HS-5 (cell line): ENCODE data around the gene OSBPL5.

ENCODE experiments used
- DNase-seq: peaks from one replicate; pipeline ENCODE4 v3.0.0-alpha.2; 2012; ENCODE audit warnings: low read depth

OSBPL5 gene

DNA sequence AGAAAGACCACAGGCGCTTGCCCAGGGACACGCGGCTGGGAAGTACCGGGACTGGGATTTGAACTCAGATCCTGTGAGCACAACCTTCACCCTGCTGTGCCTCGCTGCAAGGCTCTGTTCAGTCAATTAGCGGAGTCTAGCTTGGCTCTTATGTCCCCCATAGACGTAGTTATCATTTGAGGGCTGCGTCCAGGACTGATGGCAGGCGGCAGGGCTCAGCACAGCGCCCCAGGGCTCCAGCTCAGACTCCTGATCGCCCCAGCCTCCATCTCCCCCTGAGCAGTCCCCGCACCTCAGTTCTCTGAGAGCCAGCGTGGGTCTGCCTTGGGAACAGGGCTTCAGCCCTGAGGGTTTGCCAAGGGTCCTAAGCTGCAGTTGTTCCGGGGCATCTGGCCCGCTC lies 33.7 kb upstream of the OSBPL5 start:
- DNase-seq: no peak

DNA sequence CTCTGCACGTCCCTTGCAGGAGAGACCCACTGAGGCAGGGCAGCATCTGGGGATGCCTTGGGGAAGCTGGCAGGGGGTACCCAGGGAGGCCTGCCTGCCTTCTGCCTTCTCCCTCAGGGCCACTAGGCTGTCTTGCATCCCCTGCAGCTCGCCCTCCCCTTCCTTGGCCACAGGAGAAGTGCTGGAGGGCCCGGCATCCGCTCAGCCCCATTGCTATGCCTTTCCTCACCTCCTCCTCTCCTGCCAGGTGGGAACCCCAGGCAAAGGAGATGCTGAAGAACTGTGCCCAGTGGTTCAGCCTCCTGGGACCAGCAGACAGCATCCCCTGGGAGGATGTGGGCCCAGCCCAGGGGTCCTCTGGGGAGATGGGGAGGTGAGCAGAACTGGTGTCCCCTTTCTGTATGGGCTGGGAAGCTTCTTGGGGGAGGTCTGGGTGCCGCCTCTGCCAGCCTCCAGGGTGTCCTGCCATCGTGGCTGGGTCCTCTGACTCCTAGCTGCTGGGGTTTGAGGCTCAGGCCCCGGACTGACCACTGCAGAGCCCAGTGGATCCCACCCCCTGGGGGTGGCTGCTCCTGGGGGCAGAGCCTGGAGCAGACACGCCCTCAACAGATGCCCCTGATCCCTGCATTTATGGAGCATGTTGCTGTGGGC lies 32.9 kb upstream of the OSBPL5 start:
- no peak for DNase-seq

DNA sequence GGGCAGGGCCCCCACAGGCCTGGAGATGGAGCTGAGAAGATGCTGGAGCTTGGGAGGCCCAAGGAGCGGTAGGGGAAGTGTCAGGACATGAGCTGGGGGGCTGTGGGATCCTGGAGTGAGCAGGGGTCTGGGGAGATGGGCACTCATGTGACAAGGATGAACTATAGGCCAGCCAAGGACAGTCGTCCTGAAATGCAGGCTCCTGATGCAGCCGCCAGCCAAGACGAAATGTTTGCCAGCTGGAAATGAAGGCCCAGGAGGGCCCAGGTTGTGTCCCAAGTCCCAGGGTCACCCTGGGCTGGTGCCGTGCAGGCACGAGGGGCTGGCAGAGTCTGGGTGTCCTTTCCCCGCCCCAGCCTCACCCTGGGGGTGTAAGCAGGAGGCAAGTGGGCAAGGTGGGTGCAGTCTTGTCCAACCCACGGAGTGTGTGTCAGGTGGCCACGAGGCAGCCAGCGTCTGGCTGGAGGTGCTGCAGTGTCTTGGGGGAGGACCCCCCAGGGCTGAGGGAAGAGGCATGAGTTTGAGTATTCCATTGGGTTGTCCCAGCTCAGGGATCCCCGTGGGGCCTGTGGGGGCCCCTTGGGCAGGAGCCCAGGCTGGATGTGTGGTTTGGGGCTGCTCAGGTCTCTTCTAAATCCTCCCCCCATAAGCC lies 32.1 kb upstream of the OSBPL5 start:
- DNase-seq: no peak

DNA sequence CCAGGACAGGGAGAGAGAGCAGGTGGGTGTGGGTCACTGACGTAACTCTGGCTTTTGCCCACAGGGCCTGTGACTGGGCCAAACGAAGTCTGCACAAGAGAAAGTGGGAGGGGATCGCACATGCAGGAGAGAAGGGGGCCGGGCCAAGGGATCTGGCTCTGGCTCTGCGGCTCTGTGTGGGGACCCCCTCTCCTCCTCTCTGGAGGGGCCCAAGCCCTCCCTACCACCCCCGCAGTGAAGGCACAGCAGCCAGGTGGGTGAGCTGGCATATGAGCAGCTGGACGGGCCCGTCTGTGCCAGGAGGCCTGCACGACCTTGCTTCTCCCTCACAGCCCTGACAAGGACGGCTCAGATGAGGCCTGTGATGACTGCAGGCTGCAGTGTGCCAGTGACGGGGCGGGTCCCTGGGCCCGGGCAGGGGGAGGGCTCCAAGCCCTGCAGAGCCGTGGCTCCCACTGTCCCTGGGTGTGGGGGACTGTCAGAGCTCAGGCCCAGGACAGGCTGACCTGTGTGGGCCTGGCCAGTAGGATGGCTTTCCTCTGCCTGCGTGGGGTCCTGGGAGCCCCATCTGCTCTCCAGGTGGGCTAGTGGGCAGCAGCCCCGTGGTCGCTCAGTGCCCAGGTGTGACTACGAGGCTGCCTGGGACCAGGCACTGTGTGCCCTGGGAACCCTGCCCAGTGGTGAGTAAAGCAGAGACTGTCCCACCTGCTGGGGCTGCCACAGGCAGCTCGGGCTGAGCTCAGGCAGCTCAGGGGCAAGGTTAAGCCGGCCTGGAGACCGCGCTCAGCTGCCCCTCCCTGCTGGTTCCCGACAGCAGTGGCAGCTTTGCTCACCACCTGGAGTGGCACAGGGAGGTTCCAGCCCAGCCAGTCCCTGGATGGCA lies 31.3 kb upstream of the OSBPL5 start:
- DNase-seq: no peak

DNA sequence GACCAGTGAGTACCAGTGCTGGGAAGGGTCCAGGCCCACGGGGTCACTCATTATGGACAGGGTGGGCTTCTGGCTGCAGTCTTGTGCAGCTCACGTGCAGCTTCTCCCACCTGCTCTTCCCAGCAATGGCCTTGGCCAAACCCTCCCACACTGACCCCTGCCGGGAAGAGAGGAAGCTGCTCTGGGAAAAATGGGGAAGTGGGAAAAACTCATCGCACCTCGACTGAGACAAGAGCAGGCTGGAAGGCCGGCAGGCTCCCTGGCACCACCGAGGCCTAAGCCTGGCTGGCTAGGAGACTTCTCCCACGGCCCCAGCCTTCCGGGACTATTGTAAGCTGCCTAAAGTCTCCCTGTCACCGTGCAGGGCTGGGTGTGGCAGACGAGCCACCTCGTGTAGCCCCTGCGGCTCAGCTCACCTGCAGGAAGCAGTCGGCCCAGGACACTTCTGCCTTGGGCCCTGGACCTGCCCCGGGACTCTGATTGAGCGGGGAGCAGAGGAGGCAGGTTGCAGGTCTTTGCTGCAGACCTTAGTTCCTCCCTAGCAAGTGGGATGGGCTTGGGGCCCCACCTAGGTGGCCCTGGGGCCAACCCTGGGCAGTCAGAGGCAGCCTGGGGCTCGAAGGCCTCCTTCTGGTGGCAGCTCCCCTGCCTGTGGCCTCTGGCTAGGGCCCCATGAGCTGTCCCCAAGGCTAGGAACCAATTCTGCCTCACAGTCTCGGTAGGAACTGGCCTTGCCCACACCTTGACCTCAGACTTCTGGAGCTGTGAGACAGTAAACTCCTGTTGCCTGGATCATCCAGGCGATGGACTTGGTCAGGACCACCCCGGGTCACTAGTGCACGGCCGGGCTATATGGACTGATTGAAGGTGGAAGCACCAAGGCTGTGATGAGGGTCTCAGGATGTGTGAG lies 30.4 kb upstream of the OSBPL5 start:
- DNase-seq: no peak

DNA sequence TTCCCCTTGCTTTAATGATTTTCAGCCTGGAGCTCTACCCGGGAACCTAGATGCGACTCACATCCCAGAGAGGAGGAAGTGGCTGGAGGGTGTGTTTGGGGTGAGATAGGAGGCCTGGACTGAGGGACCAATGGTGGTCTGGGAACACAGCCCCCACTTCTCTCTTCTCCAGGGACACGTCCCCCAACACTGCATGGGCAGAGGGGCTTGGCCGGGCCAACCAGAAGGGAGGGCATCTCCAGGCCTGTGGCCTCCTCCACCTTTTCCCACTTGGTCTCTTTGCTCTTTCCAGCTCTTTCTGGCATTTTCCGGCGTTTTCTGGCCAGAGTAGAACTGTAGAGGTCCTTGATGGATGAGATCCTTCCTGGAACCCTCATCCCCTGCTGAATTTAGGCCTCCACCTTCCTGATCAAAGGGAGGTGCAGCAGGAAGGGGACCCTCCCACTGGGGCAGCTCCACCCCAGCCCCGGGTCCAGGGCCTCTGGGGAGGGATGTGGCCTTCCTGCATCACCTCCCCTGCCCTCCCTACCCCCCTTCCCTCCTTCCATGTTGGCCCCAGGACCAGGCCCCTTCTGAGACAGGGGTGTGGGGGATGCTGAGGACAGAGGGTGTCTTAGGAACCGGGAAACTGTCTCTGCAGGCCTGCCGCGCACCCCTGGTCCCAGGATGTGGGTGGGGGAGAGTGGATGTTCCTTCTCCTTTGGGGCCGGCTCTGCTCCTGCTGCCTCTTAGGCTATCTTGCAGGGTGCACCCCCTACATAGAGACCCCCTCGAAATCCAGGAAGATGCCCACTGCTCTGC lies 29.1 kb upstream of the OSBPL5 start:
- DNase-seq: no peak

DNA sequence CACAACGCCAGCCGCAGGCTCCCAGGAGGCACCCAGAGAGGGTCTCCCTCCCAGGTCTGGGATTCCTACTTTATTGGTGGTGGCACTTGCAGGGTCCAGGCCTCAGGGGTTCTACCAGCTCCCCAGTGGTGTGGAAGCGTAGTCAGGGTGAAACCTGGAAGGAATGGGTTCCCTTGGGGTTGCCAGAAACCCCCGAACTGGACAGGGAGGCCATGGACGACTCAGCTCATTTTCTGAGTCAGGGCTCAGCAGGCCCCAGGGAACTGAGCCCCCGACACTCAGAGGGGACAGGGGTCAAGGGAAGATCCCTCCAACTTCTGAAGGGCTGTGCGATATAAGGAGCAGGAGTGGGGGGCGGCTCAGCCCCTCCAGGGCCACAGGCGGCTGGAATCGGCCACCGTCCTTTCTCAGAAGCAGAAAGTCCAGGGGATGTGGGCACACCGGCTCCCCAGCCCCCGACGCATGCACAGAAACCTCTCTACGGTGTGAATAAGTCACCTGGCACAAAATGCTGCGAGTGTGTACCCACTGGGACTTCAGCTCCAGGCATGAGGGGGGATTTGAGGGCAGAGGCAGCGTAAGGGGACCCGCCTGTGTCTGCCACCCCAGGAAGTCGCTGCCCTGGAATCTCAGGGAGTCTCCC lies 28.4 kb upstream of the OSBPL5 start:
- no peak for DNase-seq

DNA sequence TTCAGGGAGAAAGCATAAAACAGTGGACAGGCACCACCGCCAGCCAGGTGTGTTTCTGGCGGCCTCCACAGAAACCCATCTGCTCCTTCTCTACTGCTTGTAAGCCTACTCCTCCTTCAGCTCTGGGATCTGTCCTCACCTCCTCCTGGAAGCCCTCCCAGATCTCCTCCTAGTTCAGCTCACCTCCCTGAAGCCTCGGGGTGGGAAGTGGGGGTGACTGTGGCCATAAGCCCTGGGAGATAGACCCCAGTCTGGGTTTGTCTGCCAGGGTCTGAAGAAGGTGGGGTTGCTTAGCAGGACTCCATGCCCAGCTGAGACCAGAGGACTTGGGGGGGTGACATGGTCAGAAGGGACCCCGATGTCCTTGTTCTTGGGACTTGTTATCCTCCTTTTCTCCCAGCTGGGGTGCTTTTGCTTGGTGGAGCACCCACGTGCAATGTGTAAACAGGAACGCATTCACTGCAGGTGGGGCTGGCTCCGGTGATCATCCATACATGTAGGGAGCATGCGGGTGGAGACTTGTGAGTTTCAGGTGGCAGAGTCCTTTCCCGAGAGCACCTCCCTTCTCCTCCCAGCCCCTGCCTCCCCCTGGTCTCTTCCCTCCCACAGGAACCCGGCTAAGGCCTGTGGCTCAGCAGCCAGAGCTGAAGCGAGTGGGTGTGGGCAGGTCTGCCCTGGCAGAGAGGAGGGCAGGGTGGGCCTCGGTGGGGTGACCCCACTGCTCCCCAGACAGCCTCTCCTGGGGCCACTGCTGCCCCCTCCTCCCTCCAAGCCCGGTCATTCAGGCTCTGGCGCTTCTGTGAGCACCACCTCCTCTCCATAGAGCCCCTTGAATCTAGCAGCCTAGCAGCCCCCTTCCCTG lies 27.6 kb upstream of the OSBPL5 start:
- no peak for DNase-seq

DNA sequence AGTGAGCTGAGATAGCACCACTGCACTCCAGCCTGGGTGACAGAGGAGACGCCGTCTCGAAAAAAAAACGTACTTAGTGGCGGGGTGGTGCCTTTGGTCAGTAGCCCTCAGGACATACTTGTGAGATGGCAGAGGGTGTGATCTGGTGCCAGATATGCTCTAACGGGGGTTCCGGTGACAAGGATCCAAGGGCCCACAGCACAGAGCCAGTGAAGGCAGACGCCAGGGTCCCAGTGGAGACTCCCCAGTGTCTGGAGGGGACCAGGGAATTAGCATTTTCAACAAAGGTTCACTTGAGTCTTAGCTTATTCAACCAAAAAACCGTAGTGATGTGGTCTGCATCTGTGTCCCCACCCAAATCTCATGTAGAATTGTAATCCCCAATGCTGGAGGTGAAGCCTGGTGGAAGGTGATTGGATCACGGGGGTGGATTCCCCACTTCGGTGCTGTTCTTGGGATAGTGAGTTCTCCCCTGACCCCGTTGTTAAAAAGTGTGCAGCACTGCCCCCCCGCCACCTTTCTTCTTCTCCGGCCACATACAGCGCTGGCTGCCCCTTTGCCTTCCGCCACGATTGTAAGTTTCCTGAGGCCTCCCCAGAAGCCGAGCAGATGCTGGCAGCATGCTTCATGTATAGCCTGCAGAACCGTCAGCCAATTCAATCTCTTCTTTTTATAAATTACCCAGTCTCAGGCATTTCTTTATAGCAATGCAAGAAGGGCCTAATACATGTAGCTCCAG lies 26.6 kb upstream of the OSBPL5 start:
- DNase-seq: no peak

DNA sequence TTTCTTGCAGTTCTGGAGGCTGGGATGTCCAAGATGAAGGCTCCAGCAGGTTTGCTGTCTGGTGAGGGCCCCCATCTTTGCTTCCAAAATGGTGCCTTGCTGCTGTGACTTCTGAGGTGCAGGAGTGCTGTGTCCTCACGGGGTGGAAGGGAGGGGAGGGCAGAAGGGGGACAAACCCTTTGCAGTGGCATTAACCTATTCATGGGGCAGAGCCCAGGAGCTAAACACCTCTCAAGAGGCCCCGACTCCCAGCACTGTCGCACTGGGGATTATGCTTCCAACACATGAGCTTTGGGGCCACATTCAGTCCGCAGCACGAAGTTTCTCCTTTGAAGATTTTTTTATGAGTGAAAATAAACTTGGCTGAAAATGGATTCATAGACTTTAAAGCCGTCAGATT lies 25.5 kb upstream of the OSBPL5 start:
- DNase-seq: no peak

DNA sequence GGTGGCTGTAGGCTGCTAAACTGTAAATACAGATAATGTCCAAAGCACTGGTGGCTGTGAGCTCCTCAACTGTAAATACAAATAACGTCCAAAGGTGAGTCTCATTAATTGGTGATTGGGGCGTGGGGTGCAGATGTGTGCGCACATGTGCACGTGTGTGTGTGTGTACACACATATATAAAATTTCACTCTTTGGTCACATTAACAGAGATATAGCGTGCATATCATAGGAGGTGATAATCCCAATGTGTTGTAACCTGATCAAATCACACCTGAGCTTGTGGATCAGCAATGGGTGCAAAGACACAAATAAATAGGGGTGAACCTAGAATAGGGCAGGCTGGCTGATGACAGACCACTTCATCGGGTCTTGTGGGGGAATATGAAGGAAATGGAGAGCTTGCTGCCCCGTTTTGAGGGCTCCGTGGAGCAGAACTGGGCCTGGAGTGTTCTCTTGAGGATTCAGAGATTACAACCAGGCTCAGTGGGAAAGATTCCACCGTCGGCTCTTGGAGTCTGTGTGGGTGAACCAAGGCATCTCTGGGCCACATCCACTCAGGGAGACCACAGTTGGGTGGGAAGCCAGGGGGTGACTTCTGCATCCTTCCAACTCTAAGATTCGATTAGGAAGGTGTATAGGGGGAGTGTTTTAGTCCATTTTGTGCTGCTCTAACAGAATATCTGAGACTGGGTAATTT lies 24.9 kb upstream of the OSBPL5 start:
- DNase-seq: no peak

DNA sequence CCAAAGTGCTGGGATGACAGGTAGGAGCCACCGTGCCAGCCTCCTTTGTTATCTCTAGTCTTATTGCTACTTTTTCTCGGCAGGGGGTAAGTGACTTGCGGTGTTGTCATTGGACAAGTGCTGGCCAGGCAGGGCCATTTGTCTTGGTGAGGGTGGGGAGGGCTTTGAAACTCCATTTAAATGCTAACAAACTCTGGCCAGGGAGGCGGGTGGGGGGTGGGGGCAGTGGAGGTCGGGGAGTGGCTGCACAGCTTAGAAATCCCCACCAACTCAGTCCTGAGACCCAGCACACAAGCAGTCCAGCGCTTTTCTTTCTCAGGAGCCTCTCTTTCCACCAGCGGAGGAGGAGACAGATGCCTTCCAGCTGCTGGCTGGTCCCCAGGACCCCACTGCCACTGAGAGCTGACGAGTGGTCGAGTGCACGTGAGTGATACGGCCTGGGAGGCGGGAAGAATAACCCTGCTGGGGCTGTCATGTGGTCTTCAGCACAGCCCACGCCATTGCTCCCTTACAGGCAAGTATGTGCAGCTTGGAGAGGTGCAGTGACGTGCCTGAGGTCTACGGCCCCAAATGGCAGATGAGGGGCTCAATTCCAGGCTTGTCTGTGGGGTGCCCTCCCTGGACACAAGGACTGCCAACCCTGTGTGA lies 24.2 kb upstream of the OSBPL5 start:
- DNase-seq: no peak

DNA sequence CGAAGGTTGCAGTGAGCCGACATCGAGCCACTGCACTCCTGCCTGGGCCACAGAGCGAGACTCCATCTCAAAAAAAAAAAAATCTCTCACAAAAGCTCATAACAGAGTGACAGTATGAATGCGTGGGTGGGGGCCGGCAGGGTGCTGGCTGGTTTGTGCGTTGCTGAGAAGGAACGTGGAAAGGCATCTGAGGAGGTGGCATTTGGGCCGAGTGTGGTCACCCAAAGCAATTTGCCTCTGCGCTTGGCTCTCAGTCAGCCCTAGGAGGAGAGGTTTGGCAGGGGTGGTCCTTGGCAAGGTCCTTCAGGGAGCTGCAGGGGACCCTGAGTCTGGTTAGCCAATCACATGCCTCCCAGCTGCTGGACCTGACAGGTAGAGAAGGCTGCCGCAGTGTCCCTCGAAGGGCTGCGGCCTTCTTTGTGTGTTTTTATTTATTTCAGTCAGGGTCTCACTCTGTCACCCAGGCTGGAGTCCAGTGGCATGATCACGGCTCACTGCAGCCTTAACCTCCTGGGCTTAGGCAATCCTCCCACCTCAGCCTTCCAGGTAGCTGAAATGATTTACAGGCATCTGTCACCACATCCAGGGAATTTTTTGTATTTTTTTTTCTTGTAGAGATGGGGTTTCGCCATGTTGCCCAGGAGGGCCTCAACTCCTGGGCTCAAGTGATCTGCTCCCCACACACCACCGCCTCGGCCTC lies 23.5 kb upstream of the OSBPL5 start:
- no peak for DNase-seq

DNA sequence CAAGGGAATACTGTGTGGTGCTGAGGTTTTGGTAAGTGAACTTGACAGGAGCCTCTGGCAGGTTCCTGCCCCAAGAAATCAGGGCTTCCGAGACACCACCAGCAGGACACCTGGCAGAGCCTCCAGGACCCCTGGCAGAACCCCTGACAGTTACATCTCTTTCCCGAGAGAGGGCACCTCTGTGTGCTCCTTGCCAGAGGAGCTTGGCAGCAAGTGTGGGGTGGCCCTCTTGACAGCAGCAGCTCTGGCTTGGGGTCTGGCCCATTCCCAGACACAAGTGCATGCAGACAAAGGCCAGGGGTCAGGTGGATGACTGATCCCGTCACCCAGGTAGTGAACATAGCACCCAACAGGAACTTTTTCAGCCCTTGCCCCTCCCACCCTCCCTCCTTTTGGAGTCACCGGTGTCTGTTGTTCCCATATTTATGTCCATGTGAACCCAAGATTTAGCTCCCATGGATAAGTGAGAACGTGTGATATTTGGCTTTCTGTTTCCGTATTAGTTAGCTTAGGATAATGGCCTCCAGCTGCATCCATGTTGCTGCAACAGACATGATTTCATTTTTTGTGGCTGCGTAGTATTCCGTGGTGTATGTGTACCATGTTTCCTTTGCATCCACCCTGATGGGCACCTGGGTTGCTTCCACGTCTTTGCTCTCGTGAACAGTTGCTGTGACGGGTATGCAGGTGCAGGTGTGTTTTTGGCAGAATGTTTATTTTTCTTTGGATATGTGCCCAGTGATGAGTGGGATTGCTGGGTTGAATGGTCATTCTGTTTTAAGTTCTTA lies 21.2 kb upstream of the OSBPL5 start:
- DNase-seq: no peak

DNA sequence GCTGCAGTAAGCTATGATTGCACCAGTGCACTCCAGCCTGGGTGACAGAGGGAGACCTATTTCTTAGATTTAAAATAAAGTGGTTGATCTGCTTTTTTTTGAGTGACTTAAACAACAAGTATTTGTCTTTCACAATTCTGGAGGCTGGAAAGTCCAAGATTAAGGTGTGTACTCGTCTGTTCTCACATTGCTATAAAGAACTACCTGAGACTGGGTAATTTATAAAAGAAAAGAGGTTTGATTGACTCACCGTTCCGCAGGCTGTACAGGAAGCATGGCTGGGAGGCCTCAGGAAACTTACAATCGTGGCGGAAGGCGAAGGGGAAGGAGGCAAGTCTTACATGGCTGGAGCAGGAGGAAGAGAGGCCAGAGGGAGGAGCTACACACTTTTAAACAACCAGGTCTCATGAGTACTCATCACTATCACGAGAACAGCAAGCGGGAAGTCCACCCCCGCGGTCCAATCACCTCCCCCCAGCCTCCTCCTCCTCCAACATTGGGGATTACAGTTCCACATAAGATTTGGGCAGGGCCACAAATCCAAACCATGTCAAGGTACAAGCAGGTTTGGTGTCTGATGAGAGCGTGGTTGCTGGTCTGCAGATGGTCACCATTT lies 19.7 kb upstream of the OSBPL5 start:
- no peak for DNase-seq

DNA sequence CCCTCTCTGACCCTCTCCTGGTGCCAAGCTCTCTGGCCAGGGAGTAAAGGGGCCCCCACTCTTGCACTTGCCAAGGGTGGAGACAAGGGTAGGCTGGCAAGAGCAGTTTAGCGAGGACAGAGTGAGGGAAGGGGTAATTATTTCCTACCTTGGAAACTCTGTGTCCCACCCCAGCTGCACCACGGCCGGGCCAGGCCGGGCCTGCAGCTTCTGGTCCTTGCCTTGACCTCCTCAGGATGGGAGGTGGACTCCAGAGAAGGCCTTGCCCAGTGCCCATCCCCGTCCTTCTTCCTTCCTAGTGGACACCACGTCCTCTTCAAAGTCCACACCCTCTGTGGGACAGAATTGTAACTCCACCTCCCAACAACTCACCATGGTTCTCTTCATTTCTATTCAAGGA lies 18.4 kb upstream of the OSBPL5 start:
- no peak for DNase-seq
